Common myeloid progenitor, CD34-positive (primary cell): ENCODE measurements around the gene SLC27A6.
A peak's percentile ranks its signal among the peaks of the same experiment; 100 is the strongest.

Experiments used
- CTCF ChIA-PET: fragments of 350-600 bp; sonication (Branson Sonifier 250); formaldehyde crosslinking; loops from one replicate; lab custom pipeline; 2021; ENCODE audit warnings: antibody characterized with exemption; lab: Charles Lee
- POLR2A ChIA-PET: fragments of 350-600 bp; sonication (Branson Sonifier 250); formaldehyde crosslinking; loops from one replicate; lab custom pipeline; 2021; ENCODE audit warnings: antibody characterized with exemption; lab: Charles Lee
- DNase-seq, 3 donors: peaks; one replicate each; pipeline versions ENCODE4 v3.0.0 to v3.0.0-alpha.2; 2013
- H3K27ac ChIP-seq, 2 experiments: 1 replicate in 1 of 2; 2 replicates in 1 of 2; pipeline ENCODE4 v1.7.0; 2013; ENCODE audit warnings: inconsistent platforms in 2 of 2, low read length in 2 of 2, mild to moderate bottlenecking in 2 of 2, low read depth in 1 of 2, moderate library complexity in 1 of 2; ENCODE audit not compliant: severe bottlenecking in 2 of 2, insufficient read depth in 1 of 2, poor library complexity in 1 of 2
- H3K27me3 ChIP-seq, 5 experiments: replicated peaks in 2 of 5; 1 replicate in 3 of 5; 2 replicates in 2 of 5; pipeline versions ENCODE4 v1.6.1 to v1.7.0; 2013; ENCODE audit warnings: low read length in 4 of 5, mild to moderate bottlenecking in 2 of 5, moderate library complexity in 2 of 5, inconsistent platforms in 1 of 5; ENCODE audit not compliant: insufficient read depth in 5 of 5, control insufficient read depth in 4 of 5
- H3K36me3 ChIP-seq, 4 experiments: 1 replicate in 2 of 4; 2 replicates in 2 of 4; pipeline versions ENCODE4 v1.6.1 to v1.7.0; 2013; ENCODE audit warnings: low read length in 3 of 4, control low read depth in 1 of 4, mild to moderate bottlenecking in 1 of 4; ENCODE audit not compliant: control insufficient read depth in 4 of 4, insufficient read depth in 4 of 4
- H3K4me1 ChIP-seq, 4 experiments: 1 replicate in 3 of 4; 2 replicates in 1 of 4; pipeline versions ENCODE4 v1.6.1 to v1.7.1; 2013; ENCODE audit warnings: low read length in 3 of 4, mild to moderate bottlenecking in 3 of 4, control low read depth in 1 of 4, inconsistent platforms in 1 of 4, moderate library complexity in 1 of 4; ENCODE audit not compliant: control insufficient read depth in 4 of 4, insufficient read depth in 4 of 4; ENCODE audit errors: control extremely low read depth in 1 of 4
- H3K4me3 ChIP-seq, 7 experiments: 1 replicate in 4 of 7; 2 replicates in 3 of 7; pipeline versions ENCODE4 v1.5.1 to v1.7.0; 2013; ENCODE audit warnings: mild to moderate bottlenecking in 7 of 7, low read length in 6 of 7, moderate library complexity in 6 of 7, inconsistent platforms in 2 of 7, low read depth in 2 of 7, control low read depth in 1 of 7; ENCODE audit not compliant: insufficient read depth in 4 of 7, control insufficient read depth in 1 of 7; ENCODE audit errors: extremely low read depth in 1 of 7
- H3K9me3 ChIP-seq, 5 experiments: 1 replicate in 4 of 5; 2 replicates in 1 of 5; pipeline versions ENCODE4 v1.6.1 to v1.7.1; 2013; ENCODE audit warnings: low read length in 4 of 5, mild to moderate bottlenecking in 2 of 5, inconsistent platforms in 1 of 5, low read depth in 1 of 5, moderate library complexity in 1 of 5; ENCODE audit not compliant: control insufficient read depth in 4 of 5, insufficient read depth in 2 of 5; ENCODE audit errors: control extremely low read depth in 1 of 5
- WGBS: methylation state at CpG from one replicate; pipeline ENCODE4 v1.1.5; 2013; ENCODE audit not compliant: insufficient coverage; 5-methylcytosine and 5-hydroxymethylcytosine counted together

Gene SLC27A6

GRCh38 chr5:129042306-129042705, 77.0 kb downstream of the SLC27A6 start:
- WGBS, result 91% methylated on average over 4 of the region's 4 CpGs
- no peaks in the 10 kb centered on the region for H3K4me1 ChIP-seq
- ChIA-PET POLR2A (no interaction called here), CTCF (no interaction called here)
- H3K9me3 ChIP-seq, result peaks cover 0 to 12% (median 3%) of the 10 kb centered on the region in 5 experiments
- no peaks in the 10 kb centered on the region for H3K27me3 ChIP-seq
- no peak overlapping the region for H3K4me3 ChIP-seq
- no peaks in the 10 kb centered on the region for H3K36me3 ChIP-seq
- DNase-seq, result no peak
- no peak overlapping the region for H3K27ac ChIP-seq

GRCh38 chr5:129043894-129044293, 78.6 kb downstream of the SLC27A6 start:
- no peak for DNase-seq
- no peak overlapping the region for H3K4me3 ChIP-seq
- POLR2A ChIA-PET, result no interaction called here

GRCh38 chr5:129046151-129046550, 80.9 kb downstream of the SLC27A6 start:
- Histone ChIP-seq H3K27me3 (no peaks in the 10 kb centered on the region), H3K4me3 (no peak overlapping the region), H3K9me3 (peaks cover 0 to 12% (median 0%) of the 10 kb centered on the region in 5 experiments), H3K4me1 (no peaks in the 10 kb centered on the region), H3K36me3 (no peaks in the 10 kb centered on the region), H3K27ac (no peak overlapping the region)
- no peak for DNase-seq
- POLR2A ChIA-PET, result no interaction called here
- CTCF ChIA-PET, result no interaction called here

More at GRCh38 chr5:129043894-129044293, 78.6 kb downstream of the SLC27A6 start:
- H3K36me3 ChIP-seq, result no peaks in the 10 kb centered on the region
- no peak overlapping the region for H3K27ac ChIP-seq
- no peaks in the 10 kb centered on the region for H3K27me3 ChIP-seq
- 60% methylated on average over 1 of the region's 1 CpG for WGBS
- H3K9me3 ChIP-seq, result peaks cover 0 to 12% (median 2%) of the 10 kb centered on the region in 5 experiments
- CTCF ChIA-PET, result interaction anchor here (0.9 to 1.4 kb wide), 3 partner anchors 9 to 139 kb away, joined by 3 to 8 read pairs (median 6); no protein-coding TSS in a partner anchor
- H3K4me1 ChIP-seq, result no peaks in the 10 kb centered on the region

- Histone ChIP-seq H3K4me1 (no peaks in the 10 kb centered on the region), H3K9me3 (peaks cover 0 to 10% (median 0%) of the 10 kb centered on the region in 5 experiments), H3K36me3 (no peaks in the 10 kb centered on the region), H3K27ac (no peak overlapping the region), H3K4me3 (no peak overlapping the region), H3K27me3 (no peaks in the 10 kb centered on the region)
- WGBS, result no CpG with 5 or more reads among the region's 2 CpGs
- POLR2A ChIA-PET, result no interaction called here
- no peak for DNase-seq
- CTCF ChIA-PET, result no interaction called here
These were observed 83.2 kb downstream of the SLC27A6 start for GRCh38 chr5:129048509-129048908.

- no peaks in the 10 kb centered on the region for H3K36me3 ChIP-seq
- H3K4me3 ChIP-seq, result no peak overlapping the region
- WGBS, result 100% methylated on average over 1 of the region's 2 CpGs
- no peak for DNase-seq
- no peaks in the 10 kb centered on the region for H3K27me3 ChIP-seq
- H3K27ac ChIP-seq, result no peak overlapping the region
- H3K9me3 ChIP-seq, result peaks cover 0 to 4% (median 0%) of the 10 kb centered on the region in 5 experiments
- H3K4me1 ChIP-seq, result no peaks in the 10 kb centered on the region
- ChIA-PET POLR2A (no interaction called here), CTCF (interaction anchor here (1.1 kb wide), 1 partner anchor 144 kb away, joined by 4 read pairs; no protein-coding TSS in a partner anchor)
These were observed 84.0 kb downstream of the SLC27A6 start for GRCh38 chr5:129049126-129049799.

- WGBS, result 86% methylated on average over 2 of the region's 4 CpGs
- Histone ChIP-seq H3K4me1 (no peaks in the 10 kb centered on the region), H3K36me3 (no peaks in the 10 kb centered on the region), H3K4me3 (no peak overlapping the region), H3K27me3 (no peaks in the 10 kb centered on the region), H3K9me3 (no peaks in the 10 kb centered on the region), H3K27ac (no peak overlapping the region)
- ChIA-PET CTCF (interaction anchor here (1.4 to 1.5 kb wide), 2 partner anchors 145 to 155 kb away, joined by 3 to 4 read pairs; no protein-coding TSS in a partner anchor), POLR2A (no interaction called here)
- no peak for DNase-seq
These were observed 86.0 kb downstream of the SLC27A6 start for GRCh38 chr5:129051283-129051682.

- CTCF ChIA-PET, result interaction anchor here (0.6 to 2.5 kb wide), 10 partner anchors 10 to 346 kb away, joined by 3 to 17 read pairs (median 4); no protein-coding TSS in a partner anchor
- H3K27me3 ChIP-seq, result no peaks in the 10 kb centered on the region
- no peaks in the 10 kb centered on the region for H3K36me3 ChIP-seq
- H3K4me1 ChIP-seq, result no peaks in the 10 kb centered on the region
- POLR2A ChIA-PET, result no interaction called here
- no peak overlapping the region for H3K27ac ChIP-seq
- no peak overlapping the region for H3K4me3 ChIP-seq
- DNase-seq, result peak; percentile 13 to 35 (median 28)
- peaks cover 0 to 4% (median 0%) of the 10 kb centered on the region in 5 experiments for H3K9me3 ChIP-seq
These were observed 88.2 kb downstream of the SLC27A6 start for GRCh38 chr5:129053438-129053837.
